TTC549 (cell line): ENCODE data around the gene CACNA1S.

Source experiments
- FAIRE-seq: peaks from 2 replicates; lab custom pipeline; 2012; peaks lifted over from hg19 to GRCh38; lab: Jason Lieb, UNC

CACNA1S gene

DNA sequence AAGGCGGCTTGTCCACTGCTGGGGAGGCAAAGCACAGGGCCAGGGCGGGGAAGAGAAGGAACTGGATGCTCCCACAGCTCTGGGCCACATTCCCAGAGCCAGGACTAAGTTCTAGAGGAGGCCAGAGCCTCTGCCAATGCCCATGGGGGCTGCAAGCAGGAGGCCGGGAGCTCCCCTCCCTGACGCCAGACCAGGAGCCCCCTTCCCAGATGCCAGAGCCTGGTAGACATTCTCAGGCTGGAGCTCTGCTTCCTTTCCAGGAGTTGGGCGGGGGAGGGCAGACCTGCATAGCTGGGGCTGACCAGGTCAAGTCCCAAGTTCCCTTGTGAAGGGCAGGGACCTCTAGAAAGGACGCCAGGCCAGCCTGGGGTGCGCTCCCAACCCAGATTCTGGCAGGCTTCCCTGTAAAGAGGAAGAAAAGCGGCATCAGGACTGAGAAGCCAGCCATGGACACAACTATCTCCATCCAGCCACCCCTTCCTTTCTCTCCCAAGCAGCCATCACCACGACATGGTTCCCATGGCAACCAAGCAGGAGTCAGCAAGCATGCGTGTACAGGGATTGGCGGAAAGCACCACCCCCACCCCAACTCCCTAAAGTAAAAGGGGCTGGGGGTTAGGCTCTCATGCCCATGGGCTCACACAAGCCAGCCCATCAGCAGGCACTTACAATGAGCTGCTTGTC lies 102.1 kb downstream of the CACNA1S start:
- no peak for FAIRE-seq

DNA sequence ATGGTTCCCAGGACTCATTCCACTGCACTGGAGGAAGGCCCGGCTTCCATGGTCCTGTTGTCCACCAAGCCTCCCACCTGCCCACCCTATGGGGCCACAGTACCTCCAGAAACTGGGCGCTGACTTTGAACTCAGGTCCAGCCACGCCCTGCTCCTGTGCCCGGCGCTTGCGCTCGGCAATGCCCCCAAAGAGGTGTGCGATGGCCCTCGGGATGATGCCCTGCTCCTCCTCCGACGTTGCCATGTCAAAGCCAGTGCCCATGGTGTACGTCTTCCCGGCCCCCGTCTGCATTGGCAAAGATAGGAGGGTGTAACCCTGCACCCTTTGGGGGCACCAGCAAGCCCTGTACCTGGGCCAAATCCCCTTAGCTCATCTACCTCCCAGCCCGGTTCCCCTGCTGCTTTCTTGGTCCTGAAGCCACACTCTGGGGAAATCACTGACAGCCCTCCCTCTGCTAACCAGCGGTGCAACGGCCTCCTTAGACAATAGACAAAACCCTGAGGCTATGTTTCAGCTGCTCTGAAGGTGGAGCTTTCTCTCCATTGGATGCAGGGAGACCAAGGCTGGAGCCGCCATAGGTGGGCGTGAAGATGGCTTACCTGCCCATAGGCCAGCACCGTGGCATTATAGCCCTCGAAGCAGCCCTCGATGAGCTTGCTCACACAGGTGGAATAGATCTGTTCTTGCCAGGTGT lies 103.4 kb downstream of the CACNA1S start:
- no peak for FAIRE-seq

DNA sequence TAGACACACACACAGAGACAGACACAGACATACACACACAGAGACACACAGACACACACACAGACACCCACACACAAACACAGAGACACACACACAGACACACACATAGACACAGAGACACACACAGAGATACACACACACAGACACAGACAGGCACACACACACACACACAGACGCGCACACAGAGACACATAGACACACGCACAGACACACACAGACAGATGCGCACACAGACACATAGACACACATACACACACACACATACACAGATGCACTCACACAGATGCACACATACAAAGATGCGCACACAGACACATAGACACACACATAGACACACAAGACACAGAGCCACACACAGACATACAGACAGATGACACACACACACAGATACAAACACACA lies 104.7 kb downstream of the CACNA1S start:
- no peak for FAIRE-seq

DNA sequence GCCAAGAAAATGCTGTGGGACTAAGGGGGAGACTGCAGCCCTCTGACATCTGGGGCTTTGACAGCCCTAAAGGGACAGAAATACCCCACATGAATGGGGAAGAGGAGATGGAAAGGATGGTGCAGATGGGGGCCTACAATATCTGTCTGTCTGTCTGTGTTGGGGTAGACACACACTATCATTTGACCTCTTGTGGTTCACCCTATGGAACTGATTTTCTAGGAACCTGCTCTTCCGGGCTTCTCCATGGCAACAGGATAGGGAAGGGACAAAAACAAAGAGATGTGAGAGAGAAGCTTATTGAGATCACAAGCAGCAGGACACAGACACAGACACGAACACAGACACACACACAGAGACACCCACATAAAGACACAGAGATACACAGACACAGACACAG lies 105.8 kb downstream of the CACNA1S start:
- no peak for FAIRE-seq

DNA sequence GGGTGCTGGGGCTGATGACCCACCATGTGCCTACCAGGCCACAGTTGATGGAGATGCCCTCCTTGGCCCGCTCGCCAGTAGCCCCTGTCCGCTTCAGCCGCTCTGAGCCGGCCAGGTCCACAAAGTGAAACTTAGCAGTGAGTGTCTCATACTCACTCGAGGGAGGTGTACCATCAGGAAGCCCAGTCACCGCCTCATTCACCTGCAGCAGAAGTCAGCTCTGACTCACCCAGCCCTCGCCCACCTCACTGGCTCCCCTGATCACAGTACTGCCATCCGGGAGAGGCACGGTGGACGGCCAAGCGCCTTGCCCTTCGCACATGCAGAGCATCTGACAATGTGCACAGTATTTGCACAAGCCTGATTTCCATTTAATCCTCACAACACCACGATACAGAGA lies 107.5 kb downstream of the CACNA1S start:
- FAIRE-seq: no peak

DNA sequence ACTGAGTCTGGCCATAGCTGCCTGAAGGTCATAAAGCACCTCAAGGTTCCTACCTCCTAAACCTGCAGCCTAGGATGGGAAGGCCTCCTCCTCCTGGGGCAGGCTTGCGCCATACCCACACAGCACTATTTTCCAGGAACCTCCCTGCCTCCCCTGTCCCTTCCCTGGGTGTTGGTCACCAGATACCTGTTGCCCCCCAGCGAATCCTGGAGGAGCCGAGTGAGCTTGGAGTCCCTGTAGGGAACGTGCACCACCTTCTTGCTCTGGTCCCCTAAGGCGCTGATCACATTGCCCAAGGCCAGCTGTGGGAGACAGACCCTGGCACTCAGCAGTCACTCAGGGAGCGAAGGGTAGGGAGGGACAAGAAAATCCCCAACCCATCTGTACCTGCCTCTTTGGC lies 108.1 kb downstream of the CACNA1S start:
- FAIRE-seq: no peak

DNA sequence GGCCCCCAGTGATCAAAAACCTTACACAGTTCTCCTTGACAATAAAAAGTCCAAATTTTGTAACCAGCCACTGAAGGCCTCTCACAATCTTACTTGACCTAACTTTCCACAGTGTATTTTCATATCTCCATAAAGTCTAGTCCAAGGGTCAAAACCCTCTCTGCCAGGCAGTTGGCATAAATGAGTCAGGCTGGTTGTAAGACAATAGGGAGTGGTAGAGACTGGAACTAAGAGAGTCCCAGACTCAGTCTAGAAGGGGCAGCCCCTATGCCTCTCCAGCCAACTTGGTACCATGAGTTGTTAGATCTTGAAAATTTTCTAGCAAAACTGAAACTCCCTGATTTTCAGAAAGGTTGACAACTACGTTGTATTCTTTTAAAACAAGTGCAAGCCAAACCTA lies 109.7 kb downstream of the CACNA1S start:
- no peak for FAIRE-seq

DNA sequence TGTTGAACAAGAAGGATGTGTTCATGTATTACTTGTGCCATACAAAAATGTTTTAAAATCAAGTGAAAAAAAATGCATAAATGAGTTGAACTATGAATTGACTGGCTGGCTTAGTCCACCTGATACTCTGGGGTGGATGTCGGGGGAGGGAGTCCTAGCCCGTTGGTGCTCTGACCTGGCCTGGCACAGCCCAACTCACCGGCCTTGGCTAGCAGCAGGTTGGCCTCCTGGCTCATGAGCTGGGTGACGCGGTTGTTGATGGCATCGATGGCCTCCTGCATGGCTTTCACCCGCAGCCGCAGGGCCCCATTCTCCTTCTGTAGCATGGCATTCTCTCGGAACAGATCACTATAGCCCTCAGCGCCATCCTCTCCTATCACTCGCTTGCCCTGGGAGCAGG lies 110.3 kb downstream of the CACNA1S start:
- FAIRE-seq: no peak

DNA sequence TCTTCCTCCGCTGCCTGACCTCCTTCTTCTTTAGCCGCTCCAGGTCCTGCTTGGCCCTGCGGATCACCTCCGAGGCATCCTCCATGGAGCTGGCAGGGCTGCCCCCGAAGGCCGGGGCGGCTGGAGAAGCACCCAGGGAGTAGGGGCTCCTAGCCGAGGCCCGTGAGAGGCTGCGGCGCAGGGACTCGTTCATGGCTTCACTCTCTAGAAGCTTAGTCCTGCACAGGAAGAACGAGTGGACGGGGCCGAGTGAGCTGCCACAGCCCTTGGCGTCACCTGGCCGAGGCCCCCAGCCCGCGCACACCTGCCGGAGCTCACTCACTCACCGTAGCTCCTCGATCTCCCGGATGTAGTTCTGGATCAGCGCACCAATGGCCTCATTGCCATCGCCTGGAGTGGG lies 111.8 kb downstream of the CACNA1S start:
- no peak for FAIRE-seq

DNA sequence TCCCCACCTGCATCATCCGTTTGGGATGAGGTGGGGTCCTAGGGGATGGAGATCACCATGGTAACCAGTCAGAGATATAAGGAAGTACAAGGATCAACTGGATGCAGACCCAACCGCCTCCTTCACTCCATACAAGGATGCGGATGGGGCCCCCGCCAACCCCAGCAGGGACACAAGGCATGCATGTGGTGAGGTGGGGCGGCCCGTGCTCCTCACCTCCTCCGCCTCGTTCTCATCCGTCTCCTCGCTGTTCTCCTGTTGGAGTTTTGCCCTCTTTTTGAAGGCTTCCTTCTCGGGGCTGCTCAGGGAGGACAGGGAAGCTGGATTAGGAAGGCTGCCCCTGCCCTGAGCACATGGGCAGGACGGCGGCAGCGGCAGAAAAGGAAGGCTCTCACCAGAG lies 112.6 kb downstream of the CACNA1S start:
- FAIRE-seq: no peak

DNA sequence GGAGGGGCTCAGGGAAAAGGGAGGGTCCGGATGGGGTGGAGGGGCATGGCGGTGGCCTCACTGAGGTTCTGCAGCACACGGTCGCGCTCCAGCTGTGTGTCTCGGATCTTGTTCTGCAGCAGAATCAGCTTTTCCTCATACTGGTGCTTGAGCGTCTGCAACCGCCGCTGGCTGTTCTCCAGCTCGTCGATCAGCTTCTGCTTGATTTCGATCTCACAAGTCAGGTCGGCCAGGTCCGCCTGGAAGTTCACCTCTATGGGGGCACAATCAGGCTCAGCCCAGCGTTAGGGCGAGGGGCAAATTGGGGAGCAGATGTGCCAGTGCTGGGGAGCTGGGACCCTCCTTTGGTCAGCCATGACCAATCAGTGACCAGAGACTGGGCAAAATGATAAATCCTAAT lies 113.9 kb downstream of the CACNA1S start:
- FAIRE-seq: no peak

DNA sequence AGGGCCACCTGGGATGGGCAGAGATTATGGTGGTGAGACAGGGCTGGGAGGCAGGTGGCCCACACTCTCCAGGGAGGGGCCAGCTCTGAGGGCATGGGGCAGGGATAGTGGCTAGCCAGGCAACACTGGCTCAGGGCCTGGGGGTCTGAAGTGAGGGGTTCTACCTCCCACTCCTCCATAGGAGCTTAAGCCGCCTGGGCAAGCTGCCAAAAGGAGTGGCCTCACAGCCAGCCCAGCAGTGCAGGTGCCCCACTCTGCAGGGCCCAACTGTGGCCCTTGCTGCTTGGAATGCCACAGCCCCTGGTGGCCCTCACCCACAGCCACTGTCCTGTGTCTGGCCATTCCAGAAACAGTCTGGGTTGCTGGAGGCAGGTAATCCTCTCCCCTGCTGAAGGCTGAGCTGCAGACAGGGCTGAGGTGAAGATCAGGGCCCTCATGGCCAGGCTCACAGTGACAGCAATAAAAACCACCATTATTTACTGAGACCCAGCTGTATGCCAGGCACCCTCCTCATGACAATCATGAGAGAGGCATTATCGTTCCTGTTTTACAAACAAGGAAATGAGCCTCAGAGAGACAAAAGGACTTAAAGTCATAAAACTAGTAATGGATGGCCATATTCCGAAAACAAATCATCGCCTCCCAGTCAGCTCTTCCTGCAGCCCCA lies 119.7 kb downstream of the CACNA1S start:
- FAIRE-seq: no peak

DNA sequence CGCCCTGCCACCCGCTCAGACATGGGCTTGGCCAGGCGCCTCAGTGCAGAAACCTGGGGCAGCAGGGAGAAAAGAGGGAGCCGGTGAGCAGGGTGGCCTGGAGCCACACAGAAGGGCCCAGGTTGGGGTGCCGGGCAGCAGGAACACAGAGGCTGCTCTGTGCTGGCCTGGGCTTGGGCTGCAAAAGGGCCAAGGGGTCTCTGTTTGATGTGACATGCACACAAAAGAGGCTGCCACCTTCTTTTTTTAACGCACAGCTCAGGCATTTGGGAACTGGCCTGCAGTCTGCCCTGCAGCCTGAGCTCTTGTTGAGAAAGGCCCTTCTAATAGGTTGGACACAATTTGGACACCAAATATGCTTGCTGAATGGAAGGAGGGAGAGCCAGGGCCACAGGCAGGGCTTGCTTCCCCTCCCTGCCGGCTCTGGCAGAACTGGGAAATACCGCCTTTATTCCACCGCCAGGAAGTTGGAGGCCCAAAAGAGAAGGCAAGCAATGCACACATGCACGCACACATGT lies 121.1 kb downstream of the CACNA1S start:
- FAIRE-seq: no peak

DNA sequence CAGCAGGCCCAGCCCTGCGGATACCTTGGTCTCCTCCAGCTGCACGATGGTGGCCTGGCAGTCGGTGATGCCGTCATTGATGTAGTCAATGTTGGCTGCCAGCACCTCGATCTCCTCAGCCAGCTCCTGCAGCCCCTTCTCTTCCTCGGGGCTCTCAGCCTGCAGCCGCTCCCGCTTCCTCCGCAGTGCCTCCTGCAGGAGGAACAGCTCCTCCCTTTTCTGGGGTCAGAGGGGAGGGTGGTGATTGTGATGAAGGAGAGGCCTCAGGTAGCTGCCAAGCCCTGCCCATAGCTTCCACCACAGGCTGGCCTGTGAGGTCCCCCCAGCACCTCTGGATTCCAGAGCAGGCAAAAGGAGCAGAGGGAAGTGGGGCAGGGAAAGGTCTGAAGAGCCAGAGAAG lies 122.1 kb downstream of the CACNA1S start:
- no peak for FAIRE-seq
